Pulmonary artery endothelial cell (primary cell): ENCODE data around the gene SH2D3C. TPM values are rescaled to one million over a fixed set of nuclear protein-coding genes. Genes with fewer than 3 reads are reported as not detected.
"Not testable (repeated sequence)": the region's sequence is repeated elsewhere in the genome, so short reads cannot be mapped to it uniquely, and the experiment has no call there.

Experiments
- DNase-seq: peaks from one replicate; pipeline ENCODE4 v3.0.0-alpha.2; 2011; ENCODE audit warnings: low read depth, low spot score
- total RNA-seq: library from RNA; depleted of rRNA; stranded (reverse); fragments of >200 nt; gene quantifications from 2 replicates; pipeline ENCODE4 v1.2.3, GENCODE V29; 2014

The SH2D3C gene
- total RNA-seq, 1 donor from 2014 or later: 58.3 TPM

- DNase-seq: no peak
Observed at GRCh38 chr9:127785023-127785932, 6.8 kb upstream of the SH2D3C start.

- no peak for DNase-seq
Observed at GRCh38 chr9:127783111-127784008, 4.9 kb upstream of the SH2D3C start.

GRCh38 chr9:127781806-127782205 is 3.3 kb upstream of the SH2D3C start:
- no peak for DNase-seq

- DNase-seq: not testable (repeated sequence)
Observed at GRCh38 chr9:127780909-127781308, 2.4 kb upstream of the SH2D3C start.

DNA sequence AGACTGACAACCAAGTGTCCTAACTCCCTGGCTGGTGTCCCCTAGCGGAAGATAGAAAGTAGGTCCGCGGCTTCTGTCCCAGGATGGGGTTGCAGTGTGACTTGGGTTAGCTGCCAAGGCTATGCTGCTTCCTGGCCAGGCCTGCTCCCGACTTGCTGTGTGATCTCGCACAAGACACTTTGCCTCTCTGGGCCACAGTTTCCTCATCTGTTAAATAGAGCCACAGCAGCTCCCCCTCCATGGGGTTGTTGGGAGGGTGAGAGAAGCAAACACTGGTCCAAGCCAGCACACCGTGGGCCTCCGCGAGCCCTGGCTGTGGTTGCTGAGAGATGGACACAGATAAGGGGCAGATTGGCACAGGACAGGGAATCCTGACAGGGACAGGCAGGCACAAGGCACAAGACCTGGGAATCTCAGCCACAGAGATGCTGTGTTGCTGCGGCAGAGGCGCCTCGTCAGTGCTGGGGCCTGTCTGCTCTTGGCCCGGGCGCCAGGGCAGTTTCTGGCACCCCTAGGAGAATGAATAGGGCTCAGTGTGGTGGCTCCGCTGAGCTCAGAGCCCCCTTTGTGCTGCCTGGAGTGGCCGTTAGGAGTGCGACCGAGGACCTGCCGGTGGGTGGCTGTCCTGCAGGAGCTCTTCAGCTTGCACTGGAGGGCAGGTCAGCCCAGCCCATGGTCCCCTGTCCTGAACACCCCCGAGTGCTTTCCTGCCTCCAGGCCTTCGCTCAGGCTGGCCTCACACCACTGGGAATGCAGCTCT is 1.8 kb upstream of the SH2D3C start:
- DNase-seq: no peak

DNA sequence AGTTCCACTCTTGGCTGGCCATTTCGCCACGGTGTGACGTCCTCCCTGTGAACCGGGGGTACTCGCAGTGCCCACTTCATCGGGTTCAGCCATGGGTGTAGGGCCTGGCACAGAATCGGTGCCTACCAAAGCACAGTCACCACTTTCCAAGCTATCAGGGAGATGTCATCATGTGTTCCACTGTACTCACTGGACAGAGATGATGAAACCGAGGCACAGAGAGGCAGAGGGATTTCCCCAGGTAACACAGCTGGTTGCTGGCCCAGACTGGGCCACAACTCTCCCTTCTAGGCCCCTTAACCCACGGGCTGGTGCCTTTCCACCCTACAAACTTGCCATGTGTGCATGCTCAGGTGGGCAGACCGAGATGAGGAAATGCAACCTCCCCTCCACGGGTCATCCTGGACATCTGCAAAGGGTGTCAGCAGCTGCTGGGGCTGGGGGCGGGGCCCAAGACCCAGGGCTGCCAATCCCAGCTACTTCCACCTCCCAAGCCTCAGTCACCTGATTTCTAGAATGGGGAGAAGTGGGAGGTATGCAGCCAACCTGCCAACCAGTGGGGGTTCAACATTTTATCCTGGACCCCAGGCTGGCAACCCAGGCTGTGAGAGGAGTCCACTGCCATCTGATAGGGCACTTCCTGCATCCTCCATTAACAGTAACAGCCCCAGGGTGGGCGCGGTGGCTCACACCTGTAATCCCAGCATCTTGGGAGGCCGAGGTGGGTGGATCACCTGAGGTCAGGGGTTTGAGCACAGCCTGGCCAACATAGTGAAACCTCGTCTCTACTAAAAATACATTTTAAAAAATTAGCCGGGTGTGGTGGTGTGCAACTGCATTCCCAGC is 893 bp upstream of the SH2D3C start:
- no peak for DNase-seq

DNA sequence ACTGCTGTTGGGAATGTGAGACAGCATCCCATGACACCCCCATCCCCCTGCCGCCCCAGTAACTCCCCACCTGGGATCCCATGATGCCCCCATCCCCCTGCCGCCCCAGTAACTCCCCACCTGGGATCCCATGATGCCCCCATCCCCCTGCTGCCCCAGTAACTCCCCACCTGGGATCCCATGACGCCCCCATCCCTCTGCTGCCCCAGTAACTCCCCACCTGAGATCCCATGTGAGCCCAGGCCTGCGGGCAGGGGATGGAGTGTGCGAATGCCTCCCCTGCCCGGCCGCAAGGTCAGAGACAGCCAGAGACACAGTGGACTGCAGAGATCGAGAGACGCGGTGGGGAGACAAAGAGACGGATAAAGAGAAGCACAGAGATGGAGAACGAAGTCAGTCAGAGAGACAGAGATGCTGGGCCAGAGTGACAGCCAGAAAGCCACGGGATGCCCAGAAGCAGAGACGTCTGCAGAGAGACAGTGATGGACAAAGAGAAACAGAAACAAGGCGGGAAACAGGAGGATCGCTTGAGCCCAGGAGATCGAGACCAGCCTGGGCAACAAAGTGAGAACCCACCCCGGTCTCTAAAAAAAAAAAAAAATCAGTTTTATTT is 992 bp downstream of the SH2D3C start:
- no peak for DNase-seq

- no peak for DNase-seq
Observed at GRCh38 chr9:127776924-127777289, 1.6 kb downstream of the SH2D3C start.

DNA sequence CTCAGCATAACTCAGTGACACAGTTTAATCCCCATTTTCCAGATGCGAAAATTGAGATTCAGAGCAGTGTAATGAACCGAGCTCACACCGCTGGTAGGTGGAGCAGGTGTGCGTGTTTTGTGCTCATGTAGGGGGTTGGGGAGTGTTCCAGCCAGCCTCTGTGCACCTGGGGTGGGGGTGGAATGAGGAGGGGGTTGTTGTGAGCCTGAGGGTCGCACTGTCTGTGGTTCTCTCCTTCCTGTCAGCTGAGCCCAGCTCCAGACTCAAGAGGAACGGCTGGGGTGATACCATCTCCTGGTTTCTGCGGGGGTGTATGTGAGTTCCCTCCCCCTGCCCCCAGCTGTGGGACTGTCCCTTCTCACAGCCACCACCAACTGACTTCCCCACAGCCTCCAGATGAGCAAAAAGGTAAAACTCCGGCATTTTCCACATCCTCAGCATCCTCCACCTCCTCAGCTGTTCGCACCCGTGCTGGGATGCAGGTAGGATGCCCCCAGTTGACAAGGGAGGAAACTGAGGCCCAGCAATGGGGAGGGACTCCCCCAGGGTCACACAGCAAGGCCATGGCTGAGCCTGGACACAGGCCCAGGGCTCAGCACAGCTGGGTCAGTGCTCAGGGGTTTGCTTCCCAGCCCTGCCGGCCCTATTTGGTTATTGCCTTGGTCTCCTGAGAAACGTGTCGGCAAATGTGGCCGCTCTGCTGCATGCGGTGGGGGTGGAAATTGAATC is 2.1 kb downstream of the SH2D3C start:
- no peak for DNase-seq

DNA sequence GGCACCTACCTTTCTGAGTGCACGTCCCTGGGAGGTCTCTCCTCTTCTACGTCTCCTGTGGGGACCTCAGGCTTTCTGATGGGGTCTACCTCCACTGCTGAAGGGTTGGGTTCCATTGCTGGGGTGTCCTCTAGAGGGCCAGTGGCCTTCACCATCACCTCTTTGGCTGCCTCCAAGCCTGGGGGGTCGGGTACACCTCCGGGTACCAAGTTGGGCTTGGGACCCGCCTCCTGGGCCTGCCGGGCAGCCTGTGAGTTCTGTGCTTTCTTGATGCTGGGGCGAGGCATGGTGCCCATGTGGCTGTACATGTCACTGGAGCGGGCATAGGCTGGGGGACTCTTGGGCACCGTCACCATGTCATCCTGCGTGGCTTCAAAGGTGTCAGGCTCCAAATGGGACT is 4.5 kb downstream of the SH2D3C start:
- no peak for DNase-seq

- DNase-seq: no peak
Observed at GRCh38 chr9:127773272-127773671, 5.2 kb downstream of the SH2D3C start.

- no peak for DNase-seq
Observed at GRCh38 chr9:127772603-127773002, 5.9 kb downstream of the SH2D3C start.

GRCh38 chr9:127771570-127772189 is 6.8 kb downstream of the SH2D3C start:
- DNase-seq: no peak

DNA sequence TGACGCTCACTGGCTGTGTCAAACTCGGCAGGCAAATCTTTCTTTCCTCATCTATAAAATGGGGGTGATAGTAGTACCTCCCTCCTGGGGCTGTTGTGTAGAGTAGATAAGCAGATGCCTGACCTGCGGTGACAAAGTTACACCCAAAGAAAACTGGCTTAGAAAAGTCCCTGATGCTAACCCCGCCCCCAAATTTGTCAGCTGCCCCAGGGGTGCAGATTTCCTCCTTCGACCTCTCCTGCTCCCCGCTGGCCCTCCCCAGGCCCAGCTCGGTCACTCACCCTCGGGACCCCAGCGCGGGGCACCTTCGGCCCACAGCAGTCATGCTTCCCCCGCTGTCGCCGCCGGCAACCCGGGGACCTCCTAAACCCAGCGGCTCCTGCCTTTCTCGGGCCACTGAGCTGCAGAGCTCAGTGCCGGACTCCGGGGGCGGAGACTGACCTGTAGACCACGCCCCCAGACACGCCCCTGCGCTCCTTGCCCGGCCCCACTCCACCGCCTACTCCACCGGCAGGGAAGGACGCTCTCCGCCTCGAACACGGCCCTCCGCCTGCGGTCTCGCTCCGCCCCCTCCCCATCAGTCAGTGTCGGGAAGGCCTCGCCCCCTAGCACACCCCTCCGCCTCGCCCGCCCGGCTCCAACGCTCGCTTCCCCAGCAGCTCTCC is 7.4 kb downstream of the SH2D3C start:
- DNase-seq: peak; percentile 97

DNA sequence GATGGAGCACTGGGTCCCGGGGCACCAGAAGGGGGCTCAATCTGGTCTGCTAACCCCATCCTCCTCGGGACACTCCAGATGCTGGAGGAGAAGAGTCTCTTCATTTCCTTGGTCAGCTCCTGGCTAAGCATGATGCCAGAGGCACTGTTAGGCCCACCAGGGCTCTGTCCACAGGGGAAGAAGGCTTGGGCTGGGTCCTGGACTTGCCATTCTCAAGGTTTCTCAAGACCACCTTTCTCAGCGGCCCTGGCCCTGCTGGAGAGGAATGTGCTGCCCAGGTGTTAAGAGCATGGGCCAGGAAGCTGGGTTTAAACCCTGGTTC is 7.9 kb downstream of the SH2D3C start:
- DNase-seq: no peak

GRCh38 chr9:127769929-127770582 is 8.4 kb downstream of the SH2D3C start:
- DNase-seq: peak; percentile 67

GRCh38 chr9:127769101-127769500 is 9.4 kb downstream of the SH2D3C start:
- no peak for DNase-seq

GRCh38 chr9:127768698-127769097 is 9.8 kb downstream of the SH2D3C start:
- DNase-seq: no peak
